Measurements from ENCODE around the gene PAOX. TPM values are rescaled to one million over a fixed set of nuclear protein-coding genes. Genes with fewer than 3 reads are reported as not detected.

The PAOX gene
- total and polyA plus RNA-seq, 2 of the 13 experiments (the other 11 are each of a cell fraction or from before 2014, with no cell fraction given) = 0.49 to 0.77 TPM

DNA sequence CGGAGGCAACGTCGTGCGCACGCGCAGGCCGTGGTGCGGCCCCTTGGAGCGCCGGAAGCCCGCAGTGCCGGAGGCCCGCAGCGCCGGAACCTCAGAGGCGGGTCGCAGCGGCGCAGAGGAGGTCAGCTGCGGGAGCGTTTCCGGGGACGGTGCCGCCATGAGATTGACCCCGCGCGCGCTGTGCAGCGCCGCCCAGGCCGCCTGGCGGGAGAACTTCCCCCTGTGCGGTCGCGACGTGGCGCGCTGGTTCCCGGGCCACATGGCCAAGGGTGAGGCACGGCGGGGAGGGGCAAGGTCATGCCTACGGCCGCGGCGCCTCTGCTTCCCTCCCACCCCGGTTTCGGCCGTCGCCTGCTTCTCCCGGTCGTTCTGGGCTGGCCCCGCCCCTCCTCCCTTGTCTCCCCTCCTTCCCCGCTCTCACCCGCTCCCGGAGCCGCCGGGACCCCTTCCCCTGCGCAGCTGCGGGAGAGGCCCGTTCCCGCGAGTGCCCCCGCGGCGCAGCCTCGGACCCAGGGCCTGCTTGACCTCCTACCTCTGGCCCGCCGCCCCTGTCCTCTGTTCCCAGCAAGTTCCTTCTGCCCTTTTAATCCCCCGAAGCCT, 15.1 kb downstream of the PAOX start, which contains the start of gene MTG1 (continued):
- TF ChIP-seq NFE2L1 (CRISPR knock-in tag; IDR thresholded peaks at IDR 0.05; ENCODE audit: borderline replicate concordance) (peak; percentile 83; the same call in 1 of the 2 replicates), ZNF710 (CRISPR knock-in tag; IDR thresholded peaks at IDR 0.05; ENCODE audit: borderline replicate concordance) (peak; percentile 31; the same call in 1 of the 2 replicates), MIER2 (CRISPR knock-in tag; IDR thresholded peaks at IDR 0.05) (no peak), ZNF549 (CRISPR knock-in tag; IDR thresholded peaks at IDR 0.05) (no peak)

DNA sequence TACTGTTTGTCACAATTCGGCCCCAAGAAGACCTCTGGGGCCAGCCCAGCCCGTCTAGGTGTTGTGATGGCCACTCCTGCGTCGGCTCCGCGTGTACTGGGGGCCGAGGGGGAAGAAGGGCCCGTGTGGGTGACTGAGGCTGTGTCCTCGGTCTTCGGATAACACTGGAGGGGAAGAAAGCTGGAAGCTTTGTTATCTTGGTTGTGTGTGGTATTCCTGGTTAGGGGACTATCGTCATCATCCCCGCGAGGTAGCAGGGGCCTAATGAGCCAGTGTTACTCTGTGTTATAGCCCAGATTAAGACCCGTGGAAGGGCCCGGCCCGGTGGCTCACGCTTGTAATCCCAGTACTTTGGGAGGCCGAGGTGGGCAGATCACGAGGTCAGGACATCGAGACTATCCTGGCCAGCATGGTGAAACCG, 15.7 kb downstream of the PAOX start:
- ATAC-seq = peak; percentile 13
- TF ChIP-seq, protein P1, sequence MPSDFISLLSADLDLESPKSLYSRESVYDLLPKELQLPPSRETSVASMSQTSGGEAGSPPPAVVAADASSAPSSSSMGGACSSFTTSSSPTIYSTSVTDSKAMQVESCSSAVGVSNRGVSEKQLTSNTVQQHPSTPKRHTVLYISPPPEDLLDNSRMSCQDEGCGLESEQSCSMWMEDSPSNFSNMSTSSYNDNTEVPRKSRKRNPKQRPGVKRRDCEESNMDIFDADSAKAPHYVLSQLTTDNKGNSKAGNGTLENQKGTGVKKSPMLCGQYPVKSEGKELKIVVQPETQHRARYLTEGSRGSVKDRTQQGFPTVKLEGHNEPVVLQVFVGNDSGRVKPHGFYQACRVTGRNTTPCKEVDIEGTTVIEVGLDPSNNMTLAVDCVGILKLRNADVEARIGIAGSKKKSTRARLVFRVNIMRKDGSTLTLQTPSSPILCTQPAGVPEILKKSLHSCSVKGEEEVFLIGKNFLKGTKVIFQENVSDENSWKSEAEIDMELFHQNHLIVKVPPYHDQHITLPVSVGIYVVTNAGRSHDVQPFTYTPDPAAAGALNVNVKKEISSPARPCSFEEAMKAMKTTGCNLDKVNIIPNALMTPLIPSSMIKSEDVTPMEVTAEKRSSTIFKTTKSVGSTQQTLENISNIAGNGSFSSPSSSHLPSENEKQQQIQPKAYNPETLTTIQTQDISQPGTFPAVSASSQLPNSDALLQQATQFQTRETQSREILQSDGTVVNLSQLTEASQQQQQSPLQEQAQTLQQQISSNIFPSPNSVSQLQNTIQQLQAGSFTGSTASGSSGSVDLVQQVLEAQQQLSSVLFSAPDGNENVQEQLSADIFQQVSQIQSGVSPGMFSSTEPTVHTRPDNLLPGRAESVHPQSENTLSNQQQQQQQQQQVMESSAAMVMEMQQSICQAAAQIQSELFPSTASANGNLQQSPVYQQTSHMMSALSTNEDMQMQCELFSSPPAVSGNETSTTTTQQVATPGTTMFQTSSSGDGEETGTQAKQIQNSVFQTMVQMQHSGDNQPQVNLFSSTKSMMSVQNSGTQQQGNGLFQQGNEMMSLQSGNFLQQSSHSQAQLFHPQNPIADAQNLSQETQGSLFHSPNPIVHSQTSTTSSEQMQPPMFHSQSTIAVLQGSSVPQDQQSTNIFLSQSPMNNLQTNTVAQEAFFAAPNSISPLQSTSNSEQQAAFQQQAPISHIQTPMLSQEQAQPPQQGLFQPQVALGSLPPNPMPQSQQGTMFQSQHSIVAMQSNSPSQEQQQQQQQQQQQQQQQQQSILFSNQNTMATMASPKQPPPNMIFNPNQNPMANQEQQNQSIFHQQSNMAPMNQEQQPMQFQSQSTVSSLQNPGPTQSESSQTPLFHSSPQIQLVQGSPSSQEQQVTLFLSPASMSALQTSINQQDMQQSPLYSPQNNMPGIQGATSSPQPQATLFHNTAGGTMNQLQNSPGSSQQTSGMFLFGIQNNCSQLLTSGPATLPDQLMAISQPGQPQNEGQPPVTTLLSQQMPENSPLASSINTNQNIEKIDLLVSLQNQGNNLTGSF (CRISPR knock-in tag; IDR thresholded peaks at IDR 0.05) = no peak
- TF ChIP-seq RBAK (CRISPR knock-in tag; IDR thresholded peaks at IDR 0.05) (no peak), GABPA (IDR thresholded peaks at IDR 0.05; ENCODE audit: low read depth, low read length) (no peak), GABPA (CRISPR knock-in tag; IDR thresholded peaks at IDR 0.05; ENCODE audit: low read depth) (no peak), POGZ (CRISPR knock-in tag; IDR thresholded peaks at IDR 0.05) (no peak), ASH2L (IDR thresholded peaks at IDR 0.05; ENCODE audit: insufficient read length, low read depth, low read length) (peak; percentile 0), MYNN (CRISPR knock-in tag; IDR thresholded peaks at IDR 0.05; ENCODE audit: low read depth) (no peak), EP300 (IDR thresholded peaks at IDR 0.05; ENCODE audit: low read depth in 2 of 2, low read length in 2 of 2) (no peak), EP300 (CRISPR knock-in tag; IDR thresholded peaks at IDR 0.05; ENCODE audit: borderline replicate concordance) (no peak), SAFB2 (CRISPR knock-in tag; IDR thresholded peaks at IDR 0.05; ENCODE audit: borderline replicate concordance, low read depth) (no peak), TCF7 (IDR thresholded peaks at IDR 0.05; ENCODE audit: low read depth) (no peak), SP5 (CRISPR knock-in tag; IDR thresholded peaks at IDR 0.05; ENCODE audit: borderline replicate concordance, low read depth) (no peak), ZNF484 (CRISPR knock-in tag; IDR thresholded peaks at IDR 0.05; ENCODE audit: borderline replicate concordance, low read depth) (no peak)

More for the DNA sequence above, 15.7 kb downstream of the PAOX start:
- Histone ChIP-seq H3K27me3 (ENCODE audit: control insufficient read depth in 1 of 2, insufficient read depth in 2 of 2, low read length in 2 of 2) (no peaks in the 10 kb centered on the region; a peak in 1 of 5 replicates), H3K79me2 (ENCODE audit: insufficient read depth, low read length) (peaks cover 17% of the 10 kb centered on the region), H3K9ac (ENCODE audit: insufficient read depth, low read depth, low read length) (peak overlapping the region; percentile 93), H3K4me2 (ENCODE audit: low read depth, low read length) (peak overlapping the region; percentile 76), H3K27ac (ENCODE audit: extremely low read length, insufficient read depth, low read length) (peak overlapping the region; percentile 82), H3K4me1 (ENCODE audit: insufficient read depth, low read length) (peaks cover 19% of the 10 kb centered on the region), H2AFZ (ENCODE audit: low read length) (no peak overlapping the region), H3K4me3 (replicated peaks in 1 of 3; ENCODE audit: insufficient read depth in 1 of 3, low read depth in 2 of 3, low read length in 3 of 3) (peak overlapping the region; percentile 69 to 84 (median 79)), H3K9me3 (ENCODE audit: low read length) (no peaks in the 10 kb centered on the region), H4K20me1 (ENCODE audit: insufficient read depth, low read length) (no peaks in the 10 kb centered on the region), H3K36me3 (replicated peaks in 1 of 2; ENCODE audit: control insufficient read depth in 1 of 2, insufficient read depth in 2 of 2, low read length in 2 of 2) (peaks cover 0 to 25% of the 10 kb centered on the region in 2 experiments; a peak in 4 of 5 replicates)
- CTCF ChIA-PET (ENCODE audit: low intra/inter-chr PET ratio, low total read pairs) = no interaction called here
- no peak for DNase-seq (ENCODE audit: low spot score)
- intact Hi-C loops (cut with micrococcal nuclease; ENCODE audit: unreplicated experiment) (loop anchor here (2.0 kb wide), 1 partner anchor 66 kb away; no protein-coding TSS in a partner anchor), in situ Hi-C loops (cut with HindIII; ENCODE audit: extremely low pct_ligation_motif_present, low pct_unique_long_range_greater_than_20kb) (no loop called here)
- POLR2A ChIA-PET = interaction anchor here (1.5 to 3.5 kb wide), 4 partner anchors 9 to 48 kb away, joined by 3 to 21 read pairs (median 11); partner anchors contain the start of genes FUOM, PAOX and PRAP1
- TSS peak; percentile 62 for BruUV-seq (replicated peaks)
- no peak for FAIRE-seq
- 7% methylated on average over 18 of the region's 21 CpGs for WGBS (ENCODE audit: low lambda C conversion rate)

Measured in HepG2 (cell line).